HepG2 (cell line): ENCODE measurements around the gene TUBB4B. TPM values are rescaled to one million over a fixed set of nuclear protein-coding genes. Genes with fewer than 3 reads are reported as not detected.
A peak's percentile ranks its signal among the peaks of the same experiment; 100 is the strongest.

ENCODE experiments used
- HNRNPL ChIP-seq: fragments of 200-400 bp; formaldehyde crosslinking; IDR thresholded peaks from 2 replicates; pipeline ENCODE4 v1.6.1; 2017; ENCODE audit warnings: mild to moderate bottlenecking, low read depth, low read length
- HOXA5 ChIP-seq: sonication (generic); formaldehyde crosslinking; IDR thresholded peaks from 2 replicates; pipeline ENCODE4 v1.4.0; 2020; ENCODE audit warnings: missing genetic modification reagents
- ISL2 ChIP-seq: sonication (generic); formaldehyde crosslinking; IDR thresholded peaks from 2 replicates; pipeline ENCODE4 v1.5.0; 2020; ENCODE audit warnings: missing genetic modification reagents
- NFATC3 ChIP-seq: sonication (generic); formaldehyde crosslinking; IDR thresholded peaks from 2 replicates; pipeline ENCODE4 v1.5.1; 2020; ENCODE audit warnings: mild to moderate bottlenecking, missing genetic modification reagents
- POLR2AphosphoS5 ChIP-seq: IDR thresholded peaks from 2 replicates; pipeline ENCODE4 v1.6.1; 2012; ENCODE audit warnings: low read depth, low read length
- PTBP1 ChIP-seq: fragments of 200-400 bp; formaldehyde crosslinking; IDR thresholded peaks from 2 replicates; pipeline ENCODE4 v1.6.1; 2018; ENCODE audit warnings: low read length, low read depth; ENCODE audit not compliant: poor library complexity, severe bottlenecking
- RBFOX2 ChIP-seq: fragments of 200-400 bp; formaldehyde crosslinking; IDR thresholded peaks from 2 replicates; pipeline ENCODE4 v1.6.1; 2017; ENCODE audit warnings: low read depth, mild to moderate bottlenecking, low read length
- RXRB ChIP-seq: IDR thresholded peaks from 2 replicates; pipeline ENCODE4 v1.6.1; 2016; ENCODE audit warnings: borderline replicate concordance, missing genetic modification reagents, missing compliant biosample characterization
- XRCC5 ChIP-seq: fragments of 200-400 bp; formaldehyde crosslinking; optimal IDR thresholded peaks from 2 replicates; pipeline ENCODE3; 2017; ENCODE audit warnings: mild to moderate bottlenecking, low read length
- ZNF160 ChIP-seq: sonication (generic); formaldehyde crosslinking; IDR thresholded peaks from 2 replicates; pipeline ENCODE4 v1.8.0; 2022; ENCODE audit warnings: mild to moderate bottlenecking, inconsistent platforms, missing genetic modification reagents
- ZNF180 ChIP-seq: sonication (generic); formaldehyde crosslinking; IDR thresholded peaks from 2 replicates; pipeline ENCODE4 v1.4.0; 2020; ENCODE audit warnings: low read depth, missing genetic modification reagents, borderline replicate concordance
- ZNF224 ChIP-seq: sonication (generic); formaldehyde crosslinking; IDR thresholded peaks from 2 replicates; pipeline ENCODE4 v1.5.0; 2020; ENCODE audit warnings: mild to moderate bottlenecking, missing genetic modification reagents
- ZNF703 ChIP-seq: sonication (generic); formaldehyde crosslinking; IDR thresholded peaks from 2 replicates; pipeline ENCODE4 v1.5.1; 2020; ENCODE audit warnings: missing genetic modification reagents, mild to moderate bottlenecking, moderate library complexity, borderline replicate concordance
- ZNF773 ChIP-seq: sonication (generic); formaldehyde crosslinking; IDR thresholded peaks from 2 replicates; pipeline ENCODE4 v1.4.0; 2020; ENCODE audit warnings: missing genetic modification reagents, borderline replicate concordance
- polyA plus RNA-seq, 8 experiments: library from polyadenylated mRNA; depleted of rRNA in 3 of 8; stranded (reverse) in 7 of 8; unstranded in 1 of 8; fragments of >200 nt; fragmentation: Illumina TruSeq in 4 of 8; extraction: Trizol in 4 of 8; gene quantifications; 2 replicates each; pipeline versions ENCODE4 v1.2.1 to v1.2.3, GENCODE V29; 2011 to 2016; ENCODE audit warnings: low read depth in 4 of 8, missing spikeins in 1 of 8, mixed read lengths in 1 of 8; ENCODE audit not compliant: insufficient read depth in 1 of 8
- total RNA-seq, 5 experiments: library from RNA; depleted of rRNA; stranded (reverse); fragments of >200 nt; fragmentation: Illumina TruSeq; extraction: Trizol; gene quantifications; 2 replicates each; pipeline ENCODE4 v1.2.3, GENCODE V29; 2016; ENCODE audit warnings: low read depth in 1 of 5
- TF ChIP-seq, protein P1 (sequence below): sonication (generic); formaldehyde crosslinking; IDR thresholded peaks from 2 replicates; pipeline ENCODE4 v1.8.1; 2023; ENCODE audit warnings: mild to moderate bottlenecking, moderate library complexity, missing genetic modification reagents
- TF ChIP-seq, protein P2 (sequence below): sonication (generic); formaldehyde crosslinking; IDR thresholded peaks from 2 replicates; pipeline ENCODE4 v1.5.1; 2020; ENCODE audit warnings: mild to moderate bottlenecking, moderate library complexity, missing genetic modification reagents
- TF ChIP-seq, protein P3 (sequence below), 2 experiments: IDR thresholded peaks; 2 replicates each; pipeline ENCODE4 v1.6.1; 2011 to 2012; ENCODE audit warnings: low read length in 2 of 2, borderline replicate concordance in 1 of 2, low read depth in 1 of 2, mild to moderate bottlenecking in 1 of 2, moderate library complexity in 1 of 2
- TF ChIP-seq, protein P4 (sequence below): IDR thresholded peaks from 2 replicates; pipeline ENCODE4 v1.6.1; 2016; ENCODE audit warnings: missing compliant biosample characterization, missing genetic modification reagents, borderline replicate concordance
- TF ChIP-seq, protein P5 (sequence below): sonication (generic); formaldehyde crosslinking; IDR thresholded peaks from 2 replicates; pipeline ENCODE4 v1.5.1; 2020; ENCODE audit warnings: missing genetic modification reagents, mild to moderate bottlenecking, borderline replicate concordance

Gene TUBB4B
- total and polyA plus RNA-seq, 2 of the 13 experiments (the other 11 are each of a cell fraction or from before 2014, with no cell fraction given): 182 to 412 TPM

DNA sequence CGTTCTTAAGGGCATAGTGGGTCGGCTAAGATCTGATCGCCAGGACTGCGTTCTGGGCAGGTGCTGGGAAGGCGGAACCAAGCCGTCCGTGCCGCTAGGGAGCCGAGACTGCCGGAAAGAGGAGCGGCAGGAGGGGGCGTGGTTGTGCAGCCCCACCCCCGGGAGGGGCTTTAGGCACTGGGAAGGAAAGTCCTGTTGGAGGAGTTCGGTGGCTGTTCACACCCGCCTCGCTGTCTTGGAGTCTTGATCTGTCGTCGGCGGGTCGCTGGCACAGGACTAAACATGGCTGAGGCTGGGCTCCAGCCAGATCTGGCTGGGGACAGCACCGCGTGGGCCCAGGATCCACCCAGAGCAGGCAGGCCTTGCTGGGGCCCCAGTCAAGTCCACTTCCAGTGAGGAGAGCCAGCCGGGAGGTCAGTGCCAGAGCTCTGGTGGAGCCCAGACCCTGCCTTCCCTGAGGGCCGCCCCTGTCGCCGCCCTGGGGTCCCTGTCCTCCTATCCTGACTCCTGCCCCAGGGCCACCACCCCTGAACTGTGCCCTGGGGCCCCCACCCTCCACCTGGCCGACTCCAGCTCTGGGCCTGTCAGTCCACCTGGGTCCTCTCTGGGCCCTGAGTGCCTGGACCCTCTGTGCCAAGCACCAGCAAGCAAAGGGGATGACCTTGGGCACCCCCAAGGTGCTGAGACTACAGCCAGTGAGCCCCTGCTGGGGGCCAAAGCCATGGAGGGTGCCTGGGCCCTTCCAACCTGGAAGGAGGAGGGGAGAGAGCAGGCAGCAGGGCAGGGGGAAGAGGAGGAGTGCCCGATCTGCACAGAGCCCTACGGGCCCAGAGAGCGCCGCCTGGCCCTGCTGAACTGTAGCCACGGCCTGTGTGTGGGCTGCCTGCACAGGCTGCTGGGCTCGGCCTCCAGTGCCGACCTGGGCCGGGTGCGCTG is 23.5 kb upstream of the TUBB4B start (continued):
- TF ChIP-seq, protein P1, sequence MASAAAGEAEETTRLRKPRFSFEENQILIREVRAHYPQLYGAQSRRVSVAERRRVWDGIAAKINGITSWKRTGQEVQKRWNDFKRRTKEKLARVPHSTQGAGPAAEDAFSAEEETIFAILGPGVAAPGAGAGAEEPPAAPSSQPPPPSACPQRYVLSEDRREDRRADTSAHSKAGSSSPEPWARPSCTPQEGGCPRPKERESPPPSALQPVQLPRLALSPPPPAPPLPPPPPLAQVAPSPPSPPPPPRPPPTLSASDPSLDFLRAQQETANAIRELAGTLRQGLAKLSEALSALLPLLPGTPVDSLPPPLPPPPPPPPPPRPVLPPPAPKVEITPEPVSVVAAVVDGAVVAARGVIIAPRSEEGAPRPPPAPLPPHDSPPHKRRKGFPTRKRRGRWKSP: 0 out of 2 replicates have a peak, but pooled peaks have one; percentile 44
- no peak for TF ChIP-seq ZNF773
- peak; percentile 69 for TF ChIP-seq XRCC5
- TF ChIP-seq RBFOX2: peak; percentile 60
- 0 out of 2 replicates have a peak, but pooled peaks have one; percentile 33 for TF ChIP-seq ZNF224 (CRISPR knock-in tag)
- TF ChIP-seq, protein P2, sequence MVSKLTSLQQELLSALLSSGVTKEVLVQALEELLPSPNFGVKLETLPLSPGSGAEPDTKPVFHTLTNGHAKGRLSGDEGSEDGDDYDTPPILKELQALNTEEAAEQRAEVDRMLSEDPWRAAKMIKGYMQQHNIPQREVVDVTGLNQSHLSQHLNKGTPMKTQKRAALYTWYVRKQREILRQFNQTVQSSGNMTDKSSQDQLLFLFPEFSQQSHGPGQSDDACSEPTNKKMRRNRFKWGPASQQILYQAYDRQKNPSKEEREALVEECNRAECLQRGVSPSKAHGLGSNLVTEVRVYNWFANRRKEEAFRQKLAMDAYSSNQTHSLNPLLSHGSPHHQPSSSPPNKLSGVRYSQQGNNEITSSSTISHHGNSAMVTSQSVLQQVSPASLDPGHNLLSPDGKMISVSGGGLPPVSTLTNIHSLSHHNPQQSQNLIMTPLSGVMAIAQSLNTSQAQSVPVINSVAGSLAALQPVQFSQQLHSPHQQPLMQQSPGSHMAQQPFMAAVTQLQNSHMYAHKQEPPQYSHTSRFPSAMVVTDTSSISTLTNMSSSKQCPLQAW (CRISPR knock-in tag): peak; percentile 33; the same call in 1 of the 2 replicates
- peak; percentile 86 for TF ChIP-seq POLR2AphosphoS5
- no peak for TF ChIP-seq ZNF703 (CRISPR knock-in tag)
- peak; percentile 38; the same call in 1 of the 2 replicates for TF ChIP-seq NFATC3 (CRISPR knock-in tag)
- peak; percentile 28; the same call in 1 of the 2 replicates for TF ChIP-seq RXRB (CRISPR knock-in tag)
- no peak for TF ChIP-seq ISL2 (CRISPR knock-in tag)
- no peak for TF ChIP-seq ZNF180 (CRISPR knock-in tag)
- TF ChIP-seq ZNF160: no peak
- TF ChIP-seq PTBP1: peak; percentile 25
- 0 out of 2 replicates have a peak, but pooled peaks have one; percentile 54 for TF ChIP-seq HOXA5
- TF ChIP-seq, protein P3, sequence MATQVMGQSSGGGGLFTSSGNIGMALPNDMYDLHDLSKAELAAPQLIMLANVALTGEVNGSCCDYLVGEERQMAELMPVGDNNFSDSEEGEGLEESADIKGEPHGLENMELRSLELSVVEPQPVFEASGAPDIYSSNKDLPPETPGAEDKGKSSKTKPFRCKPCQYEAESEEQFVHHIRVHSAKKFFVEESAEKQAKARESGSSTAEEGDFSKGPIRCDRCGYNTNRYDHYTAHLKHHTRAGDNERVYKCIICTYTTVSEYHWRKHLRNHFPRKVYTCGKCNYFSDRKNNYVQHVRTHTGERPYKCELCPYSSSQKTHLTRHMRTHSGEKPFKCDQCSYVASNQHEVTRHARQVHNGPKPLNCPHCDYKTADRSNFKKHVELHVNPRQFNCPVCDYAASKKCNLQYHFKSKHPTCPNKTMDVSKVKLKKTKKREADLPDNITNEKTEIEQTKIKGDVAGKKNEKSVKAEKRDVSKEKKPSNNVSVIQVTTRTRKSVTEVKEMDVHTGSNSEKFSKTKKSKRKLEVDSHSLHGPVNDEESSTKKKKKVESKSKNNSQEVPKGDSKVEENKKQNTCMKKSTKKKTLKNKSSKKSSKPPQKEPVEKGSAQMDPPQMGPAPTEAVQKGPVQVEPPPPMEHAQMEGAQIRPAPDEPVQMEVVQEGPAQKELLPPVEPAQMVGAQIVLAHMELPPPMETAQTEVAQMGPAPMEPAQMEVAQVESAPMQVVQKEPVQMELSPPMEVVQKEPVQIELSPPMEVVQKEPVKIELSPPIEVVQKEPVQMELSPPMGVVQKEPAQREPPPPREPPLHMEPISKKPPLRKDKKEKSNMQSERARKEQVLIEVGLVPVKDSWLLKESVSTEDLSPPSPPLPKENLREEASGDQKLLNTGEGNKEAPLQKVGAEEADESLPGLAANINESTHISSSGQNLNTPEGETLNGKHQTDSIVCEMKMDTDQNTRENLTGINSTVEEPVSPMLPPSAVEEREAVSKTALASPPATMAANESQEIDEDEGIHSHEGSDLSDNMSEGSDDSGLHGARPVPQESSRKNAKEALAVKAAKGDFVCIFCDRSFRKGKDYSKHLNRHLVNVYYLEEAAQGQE (IDR thresholded peaks at IDR 0.05; ENCODE audit: borderline replicate concordance in 1 of 2, low read depth in 1 of 2, low read length in 2 of 2): no peak
- TF ChIP-seq, protein P4, sequence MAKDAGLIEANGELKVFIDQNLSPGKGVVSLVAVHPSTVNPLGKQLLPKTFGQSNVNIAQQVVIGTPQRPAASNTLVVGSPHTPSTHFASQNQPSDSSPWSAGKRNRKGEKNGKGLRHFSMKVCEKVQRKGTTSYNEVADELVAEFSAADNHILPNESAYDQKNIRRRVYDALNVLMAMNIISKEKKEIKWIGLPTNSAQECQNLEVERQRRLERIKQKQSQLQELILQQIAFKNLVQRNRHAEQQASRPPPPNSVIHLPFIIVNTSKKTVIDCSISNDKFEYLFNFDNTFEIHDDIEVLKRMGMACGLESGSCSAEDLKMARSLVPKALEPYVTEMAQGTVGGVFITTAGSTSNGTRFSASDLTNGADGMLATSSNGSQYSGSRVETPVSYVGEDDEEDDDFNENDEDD: peak; percentile 40; the same call in 1 of the 2 replicates
- TF ChIP-seq HNRNPL: 0 out of 2 replicates have a peak, but pooled peaks have one; percentile 82
- TF ChIP-seq, protein P5, sequence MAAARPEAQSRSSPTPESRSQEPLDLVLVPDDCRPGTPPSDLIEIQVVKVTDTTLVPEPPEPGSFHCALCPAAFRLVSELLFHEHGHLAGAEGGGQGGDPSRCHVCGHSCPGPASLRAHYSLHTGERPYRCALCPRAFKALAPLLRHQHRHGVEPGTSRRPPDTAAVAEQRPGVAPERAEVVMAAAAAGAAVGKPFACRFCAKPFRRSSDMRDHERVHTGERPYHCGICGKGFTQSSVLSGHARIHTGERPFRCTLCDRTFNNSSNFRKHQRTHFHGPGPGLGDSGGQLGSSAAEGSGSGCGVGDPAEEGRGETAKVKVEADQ (CRISPR knock-in tag): peak; percentile 60; the same call in 1 of the 2 replicates
